ENCODE data around the gene RAB1A. TPM values are rescaled to one million over a fixed set of nuclear protein-coding genes. Genes with fewer than 3 reads are reported as not detected.

The RAB1A gene
- total RNA-seq, 1 donor from 2014 or later: 259 TPM

DNA sequence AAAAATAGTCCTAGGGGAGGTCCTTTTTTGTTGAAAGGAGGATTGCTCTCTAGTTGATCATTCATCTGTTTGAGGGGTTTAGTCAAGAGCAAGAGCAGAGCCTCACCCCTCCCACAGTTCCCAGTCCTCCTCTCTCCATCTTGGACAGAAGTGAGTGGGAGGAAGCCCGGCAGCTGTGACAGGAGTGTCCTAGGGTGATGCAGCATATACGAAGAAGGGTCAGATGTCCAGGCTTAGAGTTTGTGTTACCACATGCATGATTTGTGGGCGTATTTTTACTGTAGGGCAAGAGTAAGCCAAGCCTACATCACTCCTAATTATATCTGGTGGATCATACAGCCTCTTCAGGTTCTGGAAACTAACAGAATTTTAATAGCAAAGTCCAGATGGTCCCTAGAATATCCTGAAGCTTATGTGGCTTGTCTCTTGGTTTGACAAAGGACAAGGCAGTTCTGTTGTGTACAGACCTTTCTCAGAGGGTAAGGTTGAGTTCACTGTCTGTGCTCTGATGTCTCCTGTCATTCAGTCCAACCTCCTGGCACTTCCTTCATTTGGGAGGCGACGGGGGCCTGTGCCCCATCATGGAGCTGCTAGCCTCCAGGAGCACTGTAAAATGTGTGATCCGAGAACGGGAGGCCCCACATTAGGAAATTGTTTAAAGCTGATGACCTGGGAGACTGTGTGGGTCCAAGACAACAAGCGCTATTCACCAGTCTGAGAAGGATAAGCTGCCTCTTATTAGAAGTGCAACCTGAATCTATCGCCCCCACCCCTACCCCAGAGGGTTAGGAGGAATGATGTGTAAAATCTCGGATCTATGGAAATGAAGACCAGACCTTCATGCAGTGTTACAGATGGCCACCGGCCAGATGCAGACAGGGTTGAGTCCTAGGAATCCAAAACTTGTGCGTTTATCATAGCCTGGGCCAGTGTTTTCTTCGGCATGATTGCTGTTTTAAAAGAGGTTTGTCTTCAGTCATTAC, 66.8 kb downstream of the RAB1A start:
- Mint-ChIP-seq H3K4me1 (ENCODE audit: low read depth, unreplicated experiment) (peaks cover 23% of the 10 kb centered on the region), H3K27ac (ENCODE audit: unreplicated experiment) (no peak overlapping the region), H3K27me3 (ENCODE audit: low read depth, unreplicated experiment) (no peaks in the 10 kb centered on the region), H3K9me3 (ENCODE audit: unreplicated experiment) (no peaks in the 10 kb centered on the region), H3K36me3 (ENCODE audit: low read depth, unreplicated experiment) (peaks cover 8% of the 10 kb centered on the region), H3K4me3 (ENCODE audit: unreplicated experiment) (no peak overlapping the region)
- no peak overlapping the region for H3K27ac ChIP-seq (ENCODE audit: low read depth, low read length)
- no peak overlapping the region for H3K4me3 ChIP-seq (ENCODE audit: insufficient read depth, low read depth, low read length)
- H4K20me1 ChIP-seq (ENCODE audit: insufficient read depth, low read length): peaks cover 68% of the 10 kb centered on the region
- H3K4me1 ChIP-seq (ENCODE audit: insufficient read depth, low read length): peaks cover 15% of the 10 kb centered on the region
- no peak overlapping the region for H3K9ac ChIP-seq (ENCODE audit: low read length)
- H3K36me3 ChIP-seq (ENCODE audit: insufficient read depth, low read length): no peaks in the 10 kb centered on the region
- no peak overlapping the region for H2AFZ ChIP-seq (ENCODE audit: low read depth, low read length)
- TF ChIP-seq, protein P1, sequence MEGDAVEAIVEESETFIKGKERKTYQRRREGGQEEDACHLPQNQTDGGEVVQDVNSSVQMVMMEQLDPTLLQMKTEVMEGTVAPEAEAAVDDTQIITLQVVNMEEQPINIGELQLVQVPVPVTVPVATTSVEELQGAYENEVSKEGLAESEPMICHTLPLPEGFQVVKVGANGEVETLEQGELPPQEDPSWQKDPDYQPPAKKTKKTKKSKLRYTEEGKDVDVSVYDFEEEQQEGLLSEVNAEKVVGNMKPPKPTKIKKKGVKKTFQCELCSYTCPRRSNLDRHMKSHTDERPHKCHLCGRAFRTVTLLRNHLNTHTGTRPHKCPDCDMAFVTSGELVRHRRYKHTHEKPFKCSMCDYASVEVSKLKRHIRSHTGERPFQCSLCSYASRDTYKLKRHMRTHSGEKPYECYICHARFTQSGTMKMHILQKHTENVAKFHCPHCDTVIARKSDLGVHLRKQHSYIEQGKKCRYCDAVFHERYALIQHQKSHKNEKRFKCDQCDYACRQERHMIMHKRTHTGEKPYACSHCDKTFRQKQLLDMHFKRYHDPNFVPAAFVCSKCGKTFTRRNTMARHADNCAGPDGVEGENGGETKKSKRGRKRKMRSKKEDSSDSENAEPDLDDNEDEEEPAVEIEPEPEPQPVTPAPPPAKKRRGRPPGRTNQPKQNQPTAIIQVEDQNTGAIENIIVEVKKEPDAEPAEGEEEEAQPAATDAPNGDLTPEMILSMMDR (IDR thresholded peaks at IDR 0.05; ENCODE audit: insufficient read depth, low read depth, low read length): no peak
- no peak for TF ChIP-seq EZH2 (IDR thresholded peaks at IDR 0.05; ENCODE audit: insufficient read depth, low read length)
- peaks cover 50% of the 10 kb centered on the region for H3K79me2 ChIP-seq (ENCODE audit: insufficient read depth, low read length)
- no peaks in the 10 kb centered on the region for H3K9me3 ChIP-seq (ENCODE audit: insufficient read depth, low read depth, low read length)
- H3K27me3 ChIP-seq (ENCODE audit: insufficient read depth, low read length): no peaks in the 10 kb centered on the region
- DNase-seq (ENCODE audit: low read depth) (no peak), FAIRE-seq (no peak)
- H3K4me2 ChIP-seq (ENCODE audit: low read length): no peak overlapping the region

DNA sequence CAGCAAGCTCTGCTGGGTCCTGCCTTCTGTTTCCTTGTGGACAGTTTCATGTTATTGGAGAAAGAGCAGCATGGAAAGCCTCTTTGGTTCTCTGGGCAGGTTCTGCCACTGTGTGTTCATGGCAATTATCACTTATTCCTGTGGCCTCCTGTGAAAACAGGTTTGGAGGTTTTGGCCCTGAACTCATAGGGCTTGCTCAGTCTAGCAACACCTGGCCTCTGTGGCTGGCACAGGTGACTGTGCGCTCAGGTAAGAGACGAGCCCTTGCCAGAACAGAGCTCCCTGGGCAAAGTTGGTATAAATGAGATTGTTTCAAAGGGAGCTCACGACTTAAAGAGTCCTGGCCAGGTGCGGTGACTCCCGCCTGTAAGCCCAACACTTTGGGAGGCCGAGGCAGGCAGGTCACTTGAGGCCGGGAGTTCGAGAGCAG, 68.0 kb downstream of the RAB1A start:
- no peaks in the 10 kb centered on the region for H3K27me3 Mint-ChIP-seq (ENCODE audit: low read depth, unreplicated experiment)

More for the DNA sequence above, 68.0 kb downstream of the RAB1A start:
- Histone ChIP-seq H3K36me3 (ENCODE audit: insufficient read depth, low read length) (no peaks in the 10 kb centered on the region), H3K79me2 (ENCODE audit: insufficient read depth, low read length) (peaks cover 49% of the 10 kb centered on the region), H3K4me1 (ENCODE audit: insufficient read depth, low read length) (peaks cover 24% of the 10 kb centered on the region), H3K4me2 (ENCODE audit: low read length) (no peak overlapping the region), H2AFZ (ENCODE audit: low read depth, low read length) (no peak overlapping the region), H3K27ac (ENCODE audit: low read depth, low read length) (no peak overlapping the region), H3K27me3 (ENCODE audit: insufficient read depth, low read length) (no peaks in the 10 kb centered on the region), H3K9ac (ENCODE audit: low read length) (no peak overlapping the region), H3K4me3 (ENCODE audit: insufficient read depth, low read depth, low read length) (no peak overlapping the region), H4K20me1 (ENCODE audit: insufficient read depth, low read length) (peaks cover 76% of the 10 kb centered on the region), H3K9me3 (ENCODE audit: insufficient read depth, low read depth, low read length) (no peaks in the 10 kb centered on the region)
- H3K36me3 Mint-ChIP-seq (ENCODE audit: low read depth, unreplicated experiment): peaks cover 6% of the 10 kb centered on the region
- DNase-seq (ENCODE audit: low read depth): no peak
- no peaks in the 10 kb centered on the region for H3K9me3 Mint-ChIP-seq (ENCODE audit: unreplicated experiment)
- FAIRE-seq: no peak
- no peak overlapping the region for H3K4me3 Mint-ChIP-seq (ENCODE audit: unreplicated experiment)
- peaks cover 31% of the 10 kb centered on the region for H3K4me1 Mint-ChIP-seq (ENCODE audit: low read depth, unreplicated experiment)
- TF ChIP-seq, protein P1 (IDR thresholded peaks at IDR 0.05; ENCODE audit: insufficient read depth, low read depth, low read length): no peak
- TF ChIP-seq EZH2 (IDR thresholded peaks at IDR 0.05; ENCODE audit: insufficient read depth, low read length): no peak
- H3K27ac Mint-ChIP-seq (ENCODE audit: unreplicated experiment): peak overlapping the region; percentile 47

Measured in astrocyte (in vitro differentiated cells and primary cell).